GM19463 (cell line): Measurements from ENCODE around the gene ASCC1.

Experiments
- ATAC-seq: cut with Tn5 transposase; IDR thresholded peaks from one replicate; pipeline ENCODE4 v1.9.1; 2021; ENCODE audit warnings: mild to moderate bottlenecking, moderate library complexity; ENCODE audit not compliant: unreplicated experiment

Gene ASCC1

DNA sequence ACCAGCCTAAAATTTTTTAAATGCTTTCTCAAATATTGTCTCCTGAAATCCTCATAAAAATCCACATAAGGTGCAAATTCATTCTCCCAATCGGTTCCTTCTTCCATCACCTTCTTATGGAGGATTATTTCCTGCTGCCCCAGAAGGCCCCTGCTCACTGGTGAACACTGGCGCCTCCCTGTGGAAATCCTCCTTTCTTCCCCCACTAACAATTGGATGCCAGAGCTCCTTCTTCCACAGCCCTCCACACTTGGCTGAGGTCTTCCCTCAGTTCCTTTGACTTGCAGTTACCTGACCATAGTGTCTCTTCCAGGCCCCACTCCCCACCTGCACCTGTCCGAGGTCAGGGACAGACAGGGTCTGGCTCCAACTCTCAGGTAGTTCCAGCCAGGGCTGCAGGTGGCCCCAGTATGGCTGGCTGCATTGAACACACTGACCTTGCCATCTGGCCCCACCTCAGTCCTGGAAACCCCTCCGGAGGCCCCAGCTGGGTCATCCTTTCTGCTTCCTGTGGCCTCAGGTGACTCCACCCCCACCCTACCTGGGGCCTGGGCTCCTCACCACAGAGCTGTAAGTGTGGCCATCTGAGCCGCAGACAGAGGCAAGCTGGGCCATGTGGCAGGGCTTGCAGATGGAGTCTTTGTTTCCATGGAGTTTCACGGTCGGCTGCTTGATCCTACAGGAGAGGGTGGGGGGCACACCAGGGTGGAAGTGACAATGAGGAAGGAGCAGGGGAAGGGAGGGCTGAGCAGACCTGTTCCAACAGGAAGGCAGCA, 146.1 kb downstream of the ASCC1 start:
- no peak for ATAC-seq

DNA sequence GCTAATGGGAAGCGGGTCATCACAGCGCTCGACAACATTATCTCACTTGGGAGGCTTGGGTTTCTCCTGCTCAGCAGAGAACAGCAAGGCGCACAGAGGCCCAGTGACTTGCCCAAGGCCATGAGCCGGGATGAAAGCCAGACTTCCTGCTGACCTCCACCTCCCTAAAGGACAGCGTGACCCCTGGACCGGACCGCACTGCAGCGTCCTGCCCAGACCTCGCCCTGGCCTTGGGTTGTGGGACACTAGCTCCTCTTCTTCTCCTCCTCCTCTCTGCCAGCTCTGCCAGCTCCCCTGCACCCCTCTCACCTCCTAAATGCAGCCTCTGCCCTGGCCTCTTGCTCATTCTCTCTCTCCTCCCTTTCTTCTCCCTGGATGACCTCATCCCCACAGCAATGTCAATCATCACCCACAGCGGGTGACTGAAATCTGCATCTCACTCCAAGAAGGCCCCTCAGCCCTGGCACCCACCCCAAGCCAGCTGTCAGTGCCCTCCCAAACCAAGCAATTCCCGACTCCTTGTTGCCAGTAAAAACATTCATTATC, 147.1 kb downstream of the ASCC1 start:
- no peak for ATAC-seq

DNA sequence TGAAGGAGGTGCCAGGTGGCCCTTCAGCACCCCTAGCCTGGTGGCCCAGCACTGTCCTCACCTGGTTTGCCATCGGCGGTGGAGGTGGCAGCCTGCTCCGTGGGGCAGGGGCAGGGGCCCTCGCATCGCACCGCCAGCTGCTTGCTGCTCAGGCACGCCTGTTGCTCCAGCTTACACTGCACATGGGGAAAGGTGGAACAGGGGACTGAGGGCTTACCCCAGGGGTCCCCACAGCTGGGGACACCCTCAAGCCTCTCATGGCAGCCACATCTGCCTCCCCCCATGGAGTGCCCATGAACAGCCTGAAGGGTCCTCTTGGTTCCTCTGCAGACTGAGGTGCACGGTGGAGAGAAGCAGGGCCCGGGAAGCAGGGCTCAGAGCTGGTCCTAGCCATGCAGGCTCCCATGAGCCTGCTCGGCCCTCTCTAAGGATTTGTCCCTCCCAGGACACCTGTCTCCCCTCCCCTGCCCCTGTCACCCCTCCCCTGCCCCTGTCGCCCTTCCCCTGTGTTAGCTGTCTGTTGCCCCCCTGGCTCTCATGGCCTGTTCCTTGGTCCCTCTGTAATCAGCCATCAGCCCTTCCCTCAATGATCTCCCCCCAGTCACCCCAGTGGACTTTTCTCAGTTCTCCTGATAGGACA, 147.8 kb downstream of the ASCC1 start:
- no peak for ATAC-seq

DNA sequence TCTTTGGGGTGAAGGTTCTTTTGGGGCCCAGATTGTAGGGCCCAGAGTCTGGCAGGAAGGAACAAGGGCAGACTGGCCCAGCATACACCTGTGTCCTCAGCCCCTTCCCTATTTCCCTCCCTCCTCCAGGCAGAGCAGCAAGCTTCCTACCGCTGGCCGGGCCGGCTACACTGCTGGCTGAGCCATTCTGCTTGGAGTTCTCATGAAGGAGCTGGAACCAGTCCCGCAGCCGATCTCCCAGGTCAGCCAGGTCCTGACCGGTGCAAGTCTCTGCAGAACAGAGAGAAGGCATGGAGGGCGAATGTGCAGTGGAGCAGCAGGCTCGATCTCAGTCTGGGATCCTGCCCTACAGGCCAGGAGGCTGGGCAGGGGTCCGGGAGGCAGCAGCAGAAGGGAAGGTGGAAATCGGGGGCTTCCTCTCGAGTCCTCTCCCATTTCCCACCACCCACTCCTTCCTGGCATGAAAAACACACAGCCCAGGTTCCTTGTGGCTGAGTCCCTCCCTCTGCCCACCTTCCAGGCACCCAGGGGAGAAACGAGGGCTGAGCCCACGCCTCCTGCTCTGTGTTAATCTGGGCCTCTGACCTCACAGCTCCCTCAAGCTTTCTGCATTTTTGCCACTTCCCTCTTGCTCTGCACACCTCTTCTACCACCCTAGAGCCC, 148.5 kb downstream of the ASCC1 start:
- ATAC-seq, result no peak

DNA sequence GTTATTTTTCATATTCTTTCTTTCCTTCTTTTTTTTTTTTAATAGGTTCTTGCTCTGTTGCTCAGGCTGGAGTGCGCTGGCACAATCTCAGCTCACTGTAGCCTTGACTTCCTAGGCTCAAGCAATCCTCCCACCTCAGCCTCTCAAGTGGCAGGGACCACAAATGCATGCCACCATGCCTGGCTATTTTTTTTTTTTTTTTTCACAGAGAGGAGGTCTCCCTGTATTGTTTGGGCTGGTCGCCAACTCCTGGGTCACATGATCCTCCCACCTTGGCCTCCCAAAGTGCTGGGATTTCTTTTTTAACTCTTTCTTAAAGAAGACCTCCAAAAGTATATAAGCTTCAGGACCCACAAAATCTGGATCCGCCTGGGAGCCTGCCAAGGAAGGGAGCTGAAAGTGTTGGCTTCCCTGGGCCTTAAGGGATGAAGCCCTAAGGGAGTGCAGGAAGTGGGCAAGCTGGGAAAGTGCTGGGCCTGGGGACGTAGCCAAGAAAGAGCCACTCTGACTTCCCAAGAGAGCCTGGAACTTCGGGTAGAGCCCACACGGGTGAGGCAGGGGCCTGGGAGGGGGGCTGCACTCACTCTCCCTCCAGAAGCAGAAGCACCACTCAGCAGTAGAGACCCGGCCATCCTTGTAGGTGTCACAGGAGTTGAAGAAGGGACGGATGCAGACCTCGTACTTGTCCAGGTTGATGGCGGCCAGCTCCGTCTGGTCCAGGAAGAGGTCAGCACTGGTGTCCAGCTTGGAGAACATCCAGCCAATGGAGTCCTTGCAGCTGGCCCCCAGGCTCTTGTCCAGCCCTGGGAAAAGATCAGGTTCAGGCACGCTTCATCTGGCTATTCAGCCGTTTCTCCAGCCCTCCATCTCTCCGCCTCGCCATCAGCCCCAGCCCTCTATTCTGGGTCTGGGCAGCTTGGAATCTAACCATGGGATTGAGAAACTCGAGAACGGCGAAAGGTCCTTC, 149.5 kb downstream of the ASCC1 start:
- no peak for ATAC-seq

DNA sequence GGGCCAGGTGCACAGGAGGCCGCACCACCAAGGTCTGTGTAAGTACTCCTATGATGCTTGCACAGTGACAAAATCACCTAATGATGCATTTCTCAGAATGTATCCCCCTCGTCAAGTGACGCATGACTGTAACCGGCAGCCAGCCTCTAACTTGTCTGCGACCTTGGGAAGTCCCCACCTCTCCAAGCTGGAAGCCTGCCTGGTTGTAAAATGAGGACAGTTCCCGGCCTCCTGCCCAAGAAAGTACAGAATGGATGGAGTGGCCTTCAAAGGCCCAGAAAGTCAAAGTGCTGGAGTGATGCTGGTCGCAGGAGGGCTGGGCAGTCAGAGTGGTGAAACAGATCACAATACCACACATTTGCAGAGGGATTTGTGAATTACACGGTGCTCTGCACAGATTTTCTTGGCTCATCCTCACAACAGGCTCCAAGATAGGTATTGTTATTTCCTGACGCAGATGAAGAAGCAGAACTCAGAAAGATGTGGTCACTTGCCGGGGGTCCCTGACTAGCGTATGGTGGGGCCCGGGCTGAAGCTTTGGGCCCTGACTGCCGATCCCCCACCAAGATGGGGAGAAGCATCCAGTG, 150.5 kb downstream of the ASCC1 start:
- no peak for ATAC-seq

DNA sequence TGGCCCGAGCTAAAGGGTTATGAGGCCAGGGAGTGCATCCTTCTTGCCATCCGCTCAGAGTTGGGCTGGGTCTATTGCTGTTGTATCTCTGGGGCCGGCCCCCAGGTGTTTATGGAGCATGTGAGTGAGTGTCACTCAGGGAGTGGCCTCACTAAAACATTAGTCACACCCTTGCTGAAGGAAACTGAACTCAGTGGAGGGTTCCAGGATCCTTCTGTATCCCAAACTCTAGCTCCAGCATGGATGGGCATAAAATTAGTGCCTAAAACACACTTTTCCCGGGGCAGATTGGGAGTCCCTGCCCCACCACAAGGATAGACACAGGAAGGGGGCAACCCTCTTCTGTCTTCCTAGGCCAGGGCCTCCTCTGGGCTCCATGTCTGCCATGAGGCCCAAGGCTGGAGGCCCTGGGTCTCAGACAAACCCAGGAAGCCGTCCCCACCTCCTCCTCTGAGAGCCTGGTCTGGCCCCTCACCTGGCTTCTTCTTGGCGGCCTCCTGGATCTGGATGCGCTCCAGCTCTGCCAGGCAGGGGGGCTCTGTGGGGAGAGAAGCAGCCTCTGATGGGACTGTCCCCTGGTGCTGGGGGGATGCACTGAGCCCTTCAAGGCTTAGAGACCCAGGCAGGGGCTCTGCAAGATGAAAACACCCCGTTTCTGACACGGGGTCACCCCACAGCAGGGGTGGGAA, 152.2 kb downstream of the ASCC1 start:
- ATAC-seq, result no peak

DNA sequence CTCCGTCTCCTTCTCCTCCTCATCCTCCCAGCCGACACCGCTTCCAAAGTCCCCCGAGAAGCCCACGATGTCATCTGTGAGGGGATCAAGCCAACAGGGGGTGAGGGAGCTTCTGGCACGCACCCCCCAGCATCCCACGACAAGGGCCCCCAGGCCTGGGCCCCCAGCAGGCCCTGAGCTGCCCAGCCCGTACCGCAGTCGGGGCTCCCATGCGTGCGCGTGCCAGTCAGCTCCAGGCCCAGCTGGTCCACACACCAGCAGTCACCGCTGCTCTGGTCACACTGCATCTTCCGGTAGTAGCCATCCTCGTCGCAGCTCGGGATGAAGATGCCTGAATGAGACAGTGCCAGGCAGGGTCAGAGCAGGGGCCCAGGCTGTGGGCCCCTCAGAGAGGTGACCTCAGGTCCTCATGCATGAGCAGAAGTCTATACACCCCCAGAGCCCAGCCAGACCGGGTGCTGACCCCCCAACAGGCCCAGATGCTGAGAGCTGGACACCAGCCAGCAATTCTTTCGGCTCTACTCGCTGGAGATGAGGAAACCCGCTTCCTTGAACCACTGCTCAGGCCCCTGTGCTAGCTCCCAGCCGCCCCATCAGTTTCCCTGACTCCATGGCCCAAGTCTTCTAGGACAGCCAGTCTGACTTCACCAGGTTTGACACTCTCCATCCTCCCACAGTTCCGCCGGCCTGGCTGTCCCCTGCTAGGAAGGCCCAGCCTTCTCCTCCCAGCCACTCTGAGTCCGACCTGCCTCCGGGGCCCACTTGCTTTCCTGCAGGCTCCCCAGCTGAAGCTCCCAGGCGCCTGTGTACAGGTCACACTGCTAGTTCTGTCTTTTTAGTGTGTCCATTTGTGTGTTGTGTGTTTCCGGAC, 153.0 kb downstream of the ASCC1 start:
- ATAC-seq, result no peak

DNA sequence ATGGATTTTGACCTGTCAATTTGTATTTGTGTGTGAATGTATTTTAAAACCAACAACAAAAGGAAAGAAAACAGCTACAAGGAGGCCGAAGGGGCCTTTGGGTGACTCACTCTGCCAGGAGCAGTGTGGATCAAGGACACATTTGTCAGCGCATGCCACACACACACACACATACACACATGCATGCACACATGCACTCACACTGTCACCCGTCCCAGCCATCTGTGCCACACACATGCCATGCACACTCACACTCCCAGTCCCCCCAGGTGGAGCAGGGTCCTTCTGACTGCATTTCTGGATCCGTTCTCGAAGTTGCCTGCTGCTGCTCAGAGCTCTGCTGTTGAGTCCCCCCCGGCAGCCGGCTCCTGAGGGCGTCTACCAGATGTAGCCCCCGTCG, 153.7 kb downstream of the ASCC1 start:
- ATAC-seq, result no peak

DNA sequence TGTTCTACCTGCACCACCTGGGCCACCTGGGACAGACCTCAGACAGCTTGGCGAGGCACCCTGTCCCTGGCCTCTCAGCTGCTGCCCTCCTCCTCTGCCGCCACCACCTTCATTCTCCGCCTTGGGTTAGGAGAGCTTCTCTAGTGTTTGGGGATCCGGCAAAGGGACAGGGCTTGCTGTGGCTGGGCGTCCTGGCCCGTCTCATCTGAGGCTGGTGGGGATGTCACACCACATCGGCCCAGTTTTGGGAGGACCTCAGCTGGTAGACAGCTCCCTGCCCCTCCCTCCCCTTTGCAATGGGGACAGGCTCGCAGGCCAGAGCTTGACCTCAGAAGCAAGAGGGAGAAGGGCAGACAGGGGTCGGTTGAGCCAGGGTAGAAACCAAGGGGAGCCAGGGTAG, 154.1 kb downstream of the ASCC1 start:
- no peak for ATAC-seq

DNA sequence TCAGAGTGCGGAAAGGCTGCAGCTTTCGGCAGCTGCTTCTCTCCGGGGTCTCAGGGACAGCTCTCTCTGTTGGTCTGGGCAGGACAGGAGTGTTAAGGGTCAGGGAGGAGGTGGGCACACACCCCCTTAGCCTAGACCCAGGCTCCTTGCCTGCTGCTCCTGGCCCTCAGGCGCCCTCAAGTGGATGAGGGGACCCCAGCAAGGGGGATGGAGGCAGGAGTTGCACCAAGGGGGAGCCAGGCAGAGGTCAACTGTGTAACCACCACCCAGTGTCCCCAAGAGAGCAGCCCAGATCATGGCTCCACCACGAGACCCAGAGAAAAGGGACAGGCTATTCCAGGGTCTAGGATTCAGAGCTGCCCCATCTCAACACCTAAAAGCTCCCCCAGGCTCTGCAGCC, 154.6 kb downstream of the ASCC1 start:
- ATAC-seq, result no peak

DNA sequence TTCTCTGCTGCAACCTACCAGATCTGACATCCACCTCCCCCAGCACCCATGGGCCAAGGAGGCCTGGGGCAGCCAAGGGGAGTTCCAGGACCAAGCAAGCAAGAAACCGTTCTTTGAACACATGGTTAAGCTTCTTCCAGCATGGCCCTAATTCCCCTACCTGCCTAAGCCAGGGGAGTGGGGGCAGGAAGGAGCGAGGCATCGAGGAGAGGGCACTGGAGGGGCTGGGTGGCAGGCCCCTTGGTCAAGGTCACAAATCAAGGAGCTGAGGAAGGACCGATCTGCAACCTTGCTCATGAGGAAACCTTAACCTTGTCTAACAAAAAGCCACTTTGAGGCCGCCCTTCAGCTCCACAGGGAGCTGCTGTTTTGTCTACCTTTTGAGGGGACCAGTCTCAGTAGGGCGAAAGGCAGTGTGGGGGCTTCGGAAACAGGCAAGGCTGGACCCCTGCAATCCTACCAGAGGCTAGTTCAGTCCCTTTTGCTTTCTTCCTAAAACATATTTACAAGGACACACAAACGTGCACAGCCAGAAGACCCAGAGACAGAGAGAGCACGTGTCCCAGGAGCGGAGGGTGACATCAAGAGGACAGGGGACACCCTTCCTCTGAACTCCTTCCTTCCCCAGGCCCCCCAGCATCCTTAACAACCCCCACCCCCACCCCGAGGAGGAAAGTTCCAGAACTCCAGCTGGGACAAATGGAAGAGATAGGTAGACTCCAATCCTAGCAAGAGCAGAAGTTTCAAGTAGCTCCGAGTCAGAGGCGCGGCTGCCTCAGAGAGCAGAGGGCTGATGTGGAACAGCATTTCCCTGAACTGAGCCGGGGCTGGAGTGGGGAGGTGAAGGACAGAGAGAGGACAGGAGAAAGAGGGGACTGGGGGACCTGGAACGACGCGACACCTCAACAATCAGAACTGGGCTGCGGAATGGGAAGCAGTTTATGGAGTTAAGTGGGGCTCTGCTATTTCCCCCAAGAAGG, 155.9 kb downstream of the ASCC1 start:
- no peak for ATAC-seq

DNA sequence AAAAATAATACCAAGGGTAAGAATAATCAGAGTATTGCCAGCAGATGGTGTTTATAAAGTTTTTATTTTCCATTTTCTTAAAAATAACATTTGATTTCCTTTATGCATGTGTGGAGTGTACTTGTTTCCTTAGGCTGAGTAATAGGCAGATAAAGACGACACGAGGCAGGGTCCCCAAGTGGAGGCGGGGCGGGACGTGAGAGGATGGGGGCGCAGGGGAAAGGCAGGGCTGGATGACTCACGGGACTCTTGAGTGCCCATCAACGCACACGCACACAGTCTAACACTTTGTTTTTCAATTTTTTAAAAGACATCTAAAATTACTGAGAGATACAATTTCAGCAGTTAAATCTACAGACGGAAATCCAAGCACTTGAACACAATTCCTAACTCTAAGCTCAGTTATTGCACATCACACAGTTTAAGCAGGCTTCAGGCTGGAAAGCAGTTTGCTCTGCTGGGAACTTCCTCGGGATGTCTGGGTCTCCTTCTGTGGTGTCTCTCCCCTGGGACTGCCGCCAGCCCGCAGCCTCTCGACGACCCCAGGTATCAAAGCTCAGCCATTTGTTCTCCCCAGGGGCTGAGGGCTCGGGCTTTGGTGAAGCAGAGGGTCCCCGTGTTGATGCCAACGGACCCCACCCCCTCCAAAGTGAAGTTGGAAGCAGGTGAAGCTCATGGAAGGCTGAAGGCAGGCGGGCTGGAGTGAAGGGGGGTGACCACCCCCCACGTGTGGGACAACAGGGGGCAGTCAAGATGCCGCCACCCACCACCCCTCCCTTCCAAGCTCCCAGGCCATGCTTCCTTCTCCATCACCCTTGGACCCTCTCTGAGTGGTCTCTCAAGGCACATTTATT, 156.9 kb downstream of the ASCC1 start:
- ATAC-seq, result no peak

DNA sequence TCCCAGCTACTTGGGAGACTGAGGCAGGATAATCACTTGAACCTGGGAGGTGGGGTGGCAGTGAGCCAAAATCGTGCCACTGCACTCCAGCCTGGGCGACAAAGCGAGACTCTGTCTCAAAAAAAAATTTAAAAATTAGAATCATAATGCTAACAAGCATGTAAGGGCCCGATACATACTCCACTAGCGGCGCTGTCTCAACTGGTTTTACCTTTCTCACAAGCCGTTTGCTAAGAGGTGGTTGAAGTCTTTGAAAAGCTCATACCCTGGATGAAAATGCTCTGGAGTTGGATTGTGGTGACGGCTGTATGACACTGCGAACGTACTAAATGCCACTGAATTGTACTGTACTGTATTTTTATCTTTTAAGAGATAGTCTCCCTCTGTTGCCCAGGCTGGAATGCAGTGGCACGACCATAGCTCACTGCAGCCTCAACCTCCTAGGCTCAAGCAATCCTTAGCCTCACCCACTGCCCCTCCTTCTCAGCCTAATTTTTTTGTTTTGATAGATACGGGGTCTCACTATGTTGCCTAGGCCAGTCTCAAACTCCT, 157.7 kb downstream of the ASCC1 start:
- no peak for ATAC-seq

DNA sequence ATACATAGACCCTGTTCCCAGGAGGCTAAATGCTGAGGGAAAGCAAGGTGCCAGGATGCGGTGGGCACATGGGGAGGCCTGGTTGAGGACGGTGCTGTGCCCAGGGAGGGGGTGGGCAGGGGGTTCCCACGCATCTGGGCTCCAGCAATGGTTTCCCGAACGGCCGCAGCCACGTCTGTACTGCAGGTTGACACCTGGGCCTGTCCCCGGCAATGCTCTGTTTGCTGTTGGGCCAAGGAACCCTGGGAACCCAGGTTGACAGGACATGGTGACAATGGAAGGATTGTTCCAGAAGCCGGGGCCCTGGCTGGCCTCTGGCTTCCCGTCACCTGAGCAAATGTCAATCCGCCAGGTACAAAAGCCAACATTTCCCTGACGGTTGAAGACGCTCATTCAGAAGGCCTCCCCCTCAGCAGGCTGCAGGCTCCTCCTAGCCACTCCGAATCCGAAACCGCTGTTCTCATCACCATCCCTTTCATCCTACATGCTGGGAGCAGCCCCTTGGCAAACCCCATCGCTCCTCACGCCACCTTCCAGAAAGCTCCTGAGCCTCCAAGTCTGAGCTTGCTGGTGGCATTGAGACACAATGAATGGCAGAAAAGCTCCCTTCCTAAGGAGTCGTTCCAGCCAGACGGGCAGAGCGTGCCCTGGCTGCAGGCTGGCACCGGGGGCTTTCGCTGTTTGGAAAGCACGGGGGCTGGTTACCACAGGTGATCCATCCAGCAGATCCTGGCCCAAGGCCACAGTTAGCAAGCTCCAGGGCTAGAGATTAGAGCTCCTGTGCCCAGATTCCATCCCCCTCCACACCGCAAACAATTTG, 158.9 kb downstream of the ASCC1 start:
- ATAC-seq, result no peak

DNA sequence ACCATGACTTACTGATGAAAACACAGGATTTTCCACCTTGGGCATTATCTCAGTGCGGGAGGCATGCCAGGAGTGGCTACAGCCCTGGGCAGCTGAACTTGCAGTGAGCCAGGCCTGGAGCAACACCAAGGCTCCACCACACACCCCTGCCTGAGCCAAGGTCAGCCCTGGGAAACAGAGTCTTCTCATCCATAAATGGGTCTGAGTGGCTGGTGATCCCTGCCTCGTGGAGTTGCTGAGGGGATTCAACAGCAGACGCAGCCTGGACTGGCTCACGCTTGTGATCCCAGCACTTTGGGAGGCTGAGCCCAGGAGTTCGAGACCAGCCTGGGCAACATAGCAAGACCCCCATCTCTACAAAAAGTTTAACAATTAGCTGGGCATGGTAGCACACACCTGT, 160.0 kb downstream of the ASCC1 start:
- no peak for ATAC-seq
